ENCODE measurements around the gene GDF2.

GDF2 gene

DNA sequence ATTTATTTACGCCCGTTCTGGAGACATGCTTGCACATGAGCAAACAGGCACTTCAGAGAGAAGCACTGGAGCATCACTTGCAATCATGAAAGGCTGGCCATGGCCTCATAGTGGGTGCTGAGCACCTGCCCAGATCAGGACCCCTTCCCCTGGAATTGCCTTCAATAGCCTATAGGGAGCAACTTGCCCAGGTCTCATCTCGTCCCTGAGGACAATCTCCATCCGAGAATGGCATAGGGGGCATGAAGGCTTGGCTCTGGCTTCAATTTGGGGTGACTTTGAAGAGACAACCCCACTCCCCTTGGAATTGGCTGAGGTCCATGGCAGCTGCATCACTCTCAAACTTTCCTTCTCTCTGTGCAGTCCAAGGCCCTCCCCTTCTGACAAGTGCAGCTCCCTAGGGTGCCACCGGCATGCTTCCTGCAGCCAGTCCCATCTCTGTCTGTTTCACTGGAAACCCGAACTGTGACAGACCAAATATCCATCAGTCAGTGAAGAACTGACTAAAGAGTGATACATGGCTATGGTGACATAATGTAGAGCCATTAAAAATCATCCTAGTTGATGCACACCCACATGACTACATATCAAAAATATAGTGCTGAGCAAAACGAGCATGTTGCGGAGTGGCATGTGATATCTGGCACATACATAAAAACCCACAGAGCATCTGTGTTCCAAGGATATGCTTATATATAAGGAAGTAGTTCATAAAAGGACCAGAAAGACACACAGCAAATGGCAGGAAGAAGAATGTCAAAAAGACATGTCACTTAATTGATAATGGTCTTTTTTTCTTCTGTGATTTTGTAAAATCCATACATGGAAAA is 12.4 kb downstream of the GDF2 start:
- no peak for DNase-seq

DNA sequence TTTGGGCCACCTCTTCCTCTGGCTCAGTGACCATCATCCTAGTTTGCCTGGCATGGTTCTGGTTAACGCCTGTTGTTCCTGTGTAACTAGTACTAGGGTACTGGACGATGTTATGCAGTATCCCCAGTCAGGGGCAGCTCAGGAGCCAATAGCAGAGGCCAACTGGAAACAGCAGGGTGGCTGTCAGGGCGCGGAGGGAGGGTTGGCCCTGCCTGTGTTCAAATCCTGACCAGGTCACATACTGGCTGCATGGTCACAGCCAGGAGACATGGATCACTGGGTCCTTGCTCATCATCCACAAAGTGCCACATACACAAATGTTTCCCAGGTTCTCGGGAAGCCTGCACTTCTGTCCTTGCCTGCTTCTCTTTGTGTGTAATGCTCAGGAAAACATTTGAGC is 13.7 kb downstream of the GDF2 start:
- DNase-seq, result no peak

DNA sequence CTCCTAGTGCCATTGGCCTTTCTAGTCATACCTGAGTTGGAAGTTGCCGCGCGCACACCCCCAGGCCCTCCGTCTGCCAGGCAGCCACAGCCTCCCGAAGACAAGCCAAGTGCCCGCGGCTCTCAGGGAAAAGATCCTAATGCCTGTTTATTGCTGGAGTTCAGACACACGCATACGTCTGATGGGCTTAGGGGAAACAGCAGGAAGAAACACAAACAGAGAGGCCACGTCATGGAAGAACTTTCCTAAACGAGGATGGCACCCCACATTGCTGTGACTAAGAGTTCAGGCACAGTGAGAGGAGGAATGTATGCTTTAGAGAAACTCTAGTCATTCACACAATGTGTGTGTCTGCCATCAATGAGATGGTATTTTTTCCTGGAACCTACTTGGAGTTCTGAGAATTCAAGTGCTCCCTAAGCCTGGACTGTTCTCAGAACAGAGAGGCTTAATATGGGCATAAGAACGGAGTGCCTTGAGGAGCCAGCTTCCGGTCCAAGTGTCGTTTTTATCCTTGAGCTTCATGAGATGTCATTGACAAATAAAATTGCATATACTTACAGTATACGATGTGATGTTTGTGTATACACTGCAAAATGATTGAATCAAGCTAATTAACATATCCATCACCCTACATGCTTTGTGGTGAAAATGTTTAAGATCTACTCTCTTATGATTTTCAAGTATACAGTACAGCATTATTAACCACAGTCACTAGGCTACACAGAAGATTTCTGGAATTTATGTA is 14.3 kb downstream of the GDF2 start:
- no peak for DNase-seq

DNA sequence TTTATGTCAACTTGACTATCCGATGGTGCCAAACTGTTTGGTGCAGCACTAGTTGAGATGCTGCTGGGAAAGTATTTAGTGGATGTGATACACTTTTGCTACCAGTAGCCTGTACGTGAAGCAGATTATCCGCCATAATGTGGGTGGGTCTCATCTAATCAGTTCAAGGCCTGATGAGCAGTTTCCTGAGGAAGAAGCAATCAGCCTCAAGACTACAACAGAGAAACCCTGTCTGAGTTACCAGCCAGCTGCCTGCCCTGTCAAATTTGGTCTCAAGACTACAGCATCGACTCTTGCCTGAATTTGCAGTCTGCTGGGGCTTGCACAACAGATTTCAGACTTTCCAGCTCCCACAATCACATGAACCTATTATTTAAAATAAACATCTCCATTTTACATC is 15.1 kb downstream of the GDF2 start:
- DNase-seq, result no peak

DNA sequence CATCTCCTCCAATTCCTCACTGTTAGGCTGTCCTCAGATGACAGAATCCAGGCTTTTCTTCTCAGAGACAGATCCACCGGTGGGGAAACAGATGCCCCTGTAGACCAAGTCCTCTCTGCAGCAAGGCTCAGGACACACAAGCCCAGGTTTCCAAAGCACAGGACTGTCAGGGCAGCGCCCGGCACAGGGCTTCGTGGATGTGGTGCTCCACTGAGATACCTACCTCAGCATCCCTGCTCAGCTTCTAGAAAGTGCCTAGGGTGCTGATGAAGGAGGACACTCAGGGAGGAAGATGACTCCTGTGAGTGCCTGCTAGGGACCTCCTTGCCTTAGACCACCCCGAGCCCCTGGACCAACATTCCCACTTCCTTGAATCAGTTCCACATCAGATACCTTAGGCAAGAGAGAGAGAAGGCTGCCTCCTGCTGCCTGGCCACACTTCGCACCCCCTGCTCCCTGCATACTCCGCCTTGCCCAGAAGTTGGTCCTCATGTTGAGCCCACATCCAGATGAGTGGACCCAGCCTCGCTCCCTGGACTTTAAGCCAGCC is 17.0 kb downstream of the GDF2 start:
- no peak for DNase-seq

DNA sequence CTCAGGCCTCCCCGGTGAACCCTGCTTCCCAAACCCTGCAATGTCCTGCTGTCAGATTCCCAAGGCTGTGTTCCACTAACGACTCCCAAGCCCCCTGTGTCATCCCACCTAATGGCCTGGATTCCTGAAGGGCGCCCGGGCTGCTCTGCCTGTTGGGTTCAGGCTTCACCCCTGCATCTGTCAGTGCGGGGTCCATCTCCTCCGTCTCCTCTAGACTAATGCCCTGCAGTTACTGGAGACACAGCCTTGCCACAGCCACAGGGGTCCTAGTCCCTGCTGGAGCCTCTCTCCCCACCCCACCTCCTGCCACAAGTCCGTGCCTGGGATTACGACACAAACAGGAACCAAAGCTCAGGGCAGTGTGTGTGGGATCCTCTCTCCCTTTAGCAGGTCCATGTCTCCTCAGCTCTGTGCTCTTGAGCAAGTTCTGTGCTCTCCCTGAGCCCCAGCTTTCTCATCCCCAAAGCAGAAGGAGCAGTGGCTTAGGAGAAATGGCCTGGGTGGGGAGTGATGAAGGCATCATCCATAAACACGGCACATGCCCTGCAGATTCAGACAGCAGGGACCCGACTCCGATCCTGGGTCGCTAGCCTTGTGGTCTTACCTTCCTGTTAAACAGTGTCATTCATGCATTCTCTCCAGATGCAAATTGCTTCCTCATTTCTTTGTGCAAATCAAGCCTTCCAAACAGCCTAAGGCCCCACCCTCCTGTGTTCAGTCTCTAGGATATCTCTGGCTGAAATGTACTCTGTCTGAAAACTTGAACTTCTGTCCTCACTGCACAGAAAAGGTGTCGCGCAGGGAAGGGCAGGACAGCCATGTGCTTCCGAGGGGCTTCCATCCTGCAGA is 17.7 kb downstream of the GDF2 start:
- DNase-seq, result peak; percentile 57 to 63

DNA sequence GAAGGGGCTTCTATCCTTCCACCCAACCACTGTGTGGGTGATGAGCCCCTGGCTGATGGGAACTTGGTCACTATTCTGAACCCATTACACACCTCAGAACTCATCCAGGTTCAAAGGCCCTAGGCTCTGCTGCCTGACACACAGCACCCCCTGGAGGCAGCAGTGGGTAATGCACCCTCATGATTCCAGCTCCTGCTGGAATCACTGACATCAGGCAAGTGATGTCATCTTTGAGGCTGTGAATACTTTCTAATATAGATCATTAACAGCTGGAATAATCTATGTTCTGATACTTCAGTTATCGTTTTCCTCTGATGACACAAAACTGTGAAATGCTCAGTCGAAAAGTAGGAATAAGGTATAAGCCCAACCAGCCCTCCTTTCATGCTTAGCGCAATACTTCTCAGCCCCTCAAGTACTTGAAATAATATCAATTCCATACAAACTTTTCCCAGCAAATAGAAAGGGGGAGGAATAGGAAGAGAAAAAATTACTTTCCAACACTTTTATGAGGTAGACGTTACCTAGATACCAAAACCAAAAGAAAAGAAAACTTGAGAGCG is 18.4 kb downstream of the GDF2 start:
- peak; percentile 42 to 61 for DNase-seq

DNA sequence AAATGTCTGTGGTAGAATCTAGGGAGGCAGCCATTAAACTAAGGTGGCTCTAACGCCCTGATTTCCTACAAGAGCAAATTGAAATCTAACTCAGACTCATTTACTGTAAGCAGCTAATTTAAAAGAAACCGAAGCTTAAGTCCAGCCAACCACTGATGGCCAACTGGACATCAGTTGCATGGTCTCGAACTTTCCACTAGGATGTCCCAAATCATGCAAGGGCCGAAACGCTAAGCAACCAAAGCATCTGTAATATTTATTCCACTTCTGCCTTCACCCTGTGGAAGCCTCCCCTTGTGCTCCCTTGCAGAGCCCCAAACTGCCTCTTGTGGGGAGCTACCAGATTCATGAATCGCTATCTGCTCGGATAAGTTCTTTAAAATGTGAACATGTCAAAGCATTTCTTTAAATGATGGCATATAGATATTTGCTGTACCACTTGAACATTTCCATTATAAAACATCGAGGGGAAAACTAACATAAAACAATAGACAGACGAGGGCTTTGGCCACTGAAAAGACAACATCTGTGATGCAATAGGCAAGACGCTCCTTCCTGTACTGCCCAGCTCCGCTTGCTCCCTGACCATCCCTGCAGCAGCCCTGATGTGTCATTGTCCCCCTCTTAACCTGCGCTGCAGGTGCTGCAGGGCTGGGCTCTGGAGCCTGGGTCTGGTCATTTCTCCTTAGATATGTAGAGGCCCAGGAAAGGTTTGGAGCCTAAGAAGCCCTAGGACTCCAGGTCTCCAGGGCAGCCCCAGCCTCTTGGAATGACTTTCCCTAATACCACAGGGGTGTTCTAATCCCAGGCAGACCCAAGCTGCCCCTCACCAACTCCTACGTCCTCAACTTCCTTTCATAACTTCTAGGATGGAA is 23.0 kb downstream of the GDF2 start:
- no peak for DNase-seq

DNA sequence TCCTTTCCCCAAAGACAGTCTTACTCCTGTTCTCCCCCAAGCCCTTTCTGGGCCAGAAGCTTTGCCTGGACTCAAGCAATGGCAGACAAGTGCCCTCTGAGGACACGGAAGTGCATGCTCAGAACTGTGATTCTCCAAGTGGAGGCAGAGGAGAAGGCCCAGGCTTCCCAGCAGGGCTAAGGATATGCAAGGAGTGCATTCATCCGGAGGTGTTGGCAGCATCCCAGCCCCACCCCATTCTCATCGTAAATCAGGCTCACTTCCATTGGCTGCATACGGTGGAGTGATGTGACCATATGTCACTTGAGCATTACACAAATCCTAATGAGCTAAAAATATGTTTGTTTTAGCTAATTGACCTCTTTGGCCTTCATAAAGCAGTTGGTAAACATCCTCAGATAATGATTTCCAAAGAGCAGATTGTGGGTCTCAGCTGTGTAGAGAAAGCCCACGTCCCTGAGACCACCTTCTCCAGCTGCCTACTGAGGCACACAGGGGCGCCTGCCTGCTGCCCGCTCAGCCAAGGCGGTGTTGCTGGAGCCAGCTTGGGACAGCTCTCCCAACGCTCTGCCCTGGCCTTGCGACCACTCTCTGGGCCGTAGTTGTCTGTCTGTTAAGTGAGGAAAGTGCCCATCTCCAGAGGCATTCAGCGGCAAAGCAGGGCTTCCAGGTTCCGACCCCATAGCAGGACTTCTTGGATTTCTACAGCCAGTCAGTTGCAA is 24.5 kb downstream of the GDF2 start:
- DNase-seq, result no peak

DNA sequence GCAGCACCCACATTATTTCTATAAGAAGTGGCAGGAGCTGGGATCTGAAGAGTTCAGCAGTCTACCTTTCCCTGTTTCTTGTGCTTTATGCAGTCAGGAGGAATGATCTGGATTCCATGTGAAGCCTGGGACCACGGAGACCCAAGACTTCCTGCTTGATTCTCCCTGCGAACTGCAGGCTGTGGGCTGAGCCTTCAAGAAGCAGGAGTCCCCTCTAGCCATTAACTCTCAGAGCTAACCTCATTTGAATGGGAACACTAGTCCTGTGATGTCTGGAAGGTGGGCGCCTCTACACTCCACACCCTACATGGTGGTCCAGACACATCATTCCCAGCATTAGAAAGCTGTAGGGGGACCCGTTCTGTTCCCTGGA is 25.0 kb downstream of the GDF2 start:
- DNase-seq, result no peak

DNA sequence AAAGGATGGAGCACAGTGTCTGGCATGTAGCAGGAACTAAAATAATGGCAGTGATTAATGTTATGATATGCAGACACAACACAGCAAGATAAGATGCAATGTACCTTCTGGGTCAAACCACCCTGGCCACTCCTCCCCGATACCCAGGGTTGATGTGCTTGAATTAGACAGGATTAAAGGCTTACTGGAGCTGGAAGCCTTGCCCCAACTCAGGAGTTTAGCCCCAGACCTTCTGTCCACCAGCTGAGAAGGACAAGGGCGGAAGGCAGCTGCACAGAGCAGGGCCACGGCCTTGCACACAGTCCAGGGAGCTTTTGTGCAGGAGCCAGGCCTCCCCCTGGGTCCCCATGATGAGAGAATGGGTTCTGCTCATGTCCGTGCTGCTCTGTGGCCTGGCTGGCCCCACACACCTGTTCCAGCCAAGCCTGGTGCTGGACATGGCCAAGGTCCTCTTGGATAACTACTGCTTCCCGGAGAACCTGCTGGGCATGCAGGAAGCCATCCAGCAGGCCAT is 25.9 kb downstream of the GDF2 start, which contains the start of gene RBP3:
Gene RBP3, plus strand, starts transcription at position 226 of the 514 bp plus-strand sequence. Its CDS starts 122 bp downstream, at position 348.
- DNase-seq, result no peak

DNA sequence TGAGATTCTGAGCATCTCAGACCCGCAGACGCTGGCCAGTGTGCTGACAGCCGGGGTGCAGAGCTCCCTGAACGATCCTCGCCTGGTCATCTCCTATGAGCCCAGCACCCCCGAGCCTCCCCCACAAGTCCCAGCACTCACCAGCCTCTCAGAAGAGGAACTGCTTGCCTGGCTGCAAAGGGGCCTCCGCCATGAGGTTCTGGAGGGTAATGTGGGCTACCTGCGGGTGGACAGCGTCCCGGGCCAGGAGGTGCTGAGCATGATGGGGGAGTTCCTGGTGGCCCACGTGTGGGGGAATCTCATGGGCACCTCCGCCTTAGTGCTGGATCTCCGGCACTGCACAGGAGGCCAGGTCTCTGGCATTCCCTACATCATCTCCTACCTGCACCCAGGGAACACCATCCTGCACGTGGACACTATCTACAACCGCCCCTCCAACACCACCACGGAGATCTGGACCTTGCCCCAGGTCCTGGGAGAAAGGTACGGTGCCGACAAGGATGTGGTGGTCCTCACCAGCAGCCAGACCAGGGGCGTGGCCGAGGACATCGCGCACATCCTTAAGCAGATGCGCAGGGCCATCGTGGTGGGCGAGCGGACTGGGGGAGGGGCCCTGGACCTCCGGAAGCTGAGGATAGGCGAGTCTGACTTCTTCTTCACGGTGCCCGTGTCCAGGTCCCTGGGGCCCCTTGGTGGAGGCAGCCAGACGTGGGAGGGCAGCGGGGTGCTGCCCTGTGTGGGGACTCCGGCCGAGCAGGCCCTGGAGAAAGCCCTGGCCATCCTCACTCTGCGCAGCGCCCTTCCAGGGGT is 26.6 kb downstream of the GDF2 start:
- DNase-seq, result no peak

DNA sequence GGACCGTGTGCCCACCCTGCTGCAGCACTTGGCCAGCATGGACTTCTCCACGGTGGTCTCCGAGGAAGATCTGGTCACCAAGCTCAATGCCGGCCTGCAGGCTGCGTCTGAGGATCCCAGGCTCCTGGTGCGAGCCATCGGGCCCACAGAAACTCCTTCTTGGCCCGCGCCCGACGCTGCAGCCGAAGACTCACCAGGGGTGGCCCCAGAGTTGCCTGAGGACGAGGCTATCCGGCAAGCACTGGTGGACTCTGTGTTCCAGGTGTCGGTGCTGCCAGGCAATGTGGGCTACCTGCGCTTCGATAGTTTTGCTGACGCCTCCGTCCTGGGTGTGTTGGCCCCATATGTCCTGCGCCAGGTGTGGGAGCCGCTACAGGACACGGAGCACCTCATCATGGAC is 27.3 kb downstream of the GDF2 start:
- DNase-seq, result no peak

DNA sequence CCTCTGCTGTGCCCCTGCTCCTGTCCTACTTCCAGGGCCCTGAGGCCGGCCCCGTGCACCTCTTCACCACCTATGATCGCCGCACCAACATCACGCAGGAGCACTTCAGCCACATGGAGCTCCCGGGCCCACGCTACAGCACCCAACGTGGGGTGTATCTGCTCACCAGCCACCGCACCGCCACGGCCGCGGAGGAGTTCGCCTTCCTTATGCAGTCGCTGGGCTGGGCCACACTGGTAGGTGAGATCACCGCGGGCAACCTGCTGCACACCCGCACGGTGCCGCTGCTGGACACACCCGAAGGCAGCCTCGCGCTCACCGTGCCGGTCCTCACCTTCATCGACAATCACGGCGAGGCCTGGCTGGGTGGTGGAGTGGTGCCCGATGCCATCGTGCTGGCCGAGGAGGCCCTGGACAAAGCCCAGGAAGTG is 27.7 kb downstream of the GDF2 start:
- no peak for DNase-seq

DNA sequence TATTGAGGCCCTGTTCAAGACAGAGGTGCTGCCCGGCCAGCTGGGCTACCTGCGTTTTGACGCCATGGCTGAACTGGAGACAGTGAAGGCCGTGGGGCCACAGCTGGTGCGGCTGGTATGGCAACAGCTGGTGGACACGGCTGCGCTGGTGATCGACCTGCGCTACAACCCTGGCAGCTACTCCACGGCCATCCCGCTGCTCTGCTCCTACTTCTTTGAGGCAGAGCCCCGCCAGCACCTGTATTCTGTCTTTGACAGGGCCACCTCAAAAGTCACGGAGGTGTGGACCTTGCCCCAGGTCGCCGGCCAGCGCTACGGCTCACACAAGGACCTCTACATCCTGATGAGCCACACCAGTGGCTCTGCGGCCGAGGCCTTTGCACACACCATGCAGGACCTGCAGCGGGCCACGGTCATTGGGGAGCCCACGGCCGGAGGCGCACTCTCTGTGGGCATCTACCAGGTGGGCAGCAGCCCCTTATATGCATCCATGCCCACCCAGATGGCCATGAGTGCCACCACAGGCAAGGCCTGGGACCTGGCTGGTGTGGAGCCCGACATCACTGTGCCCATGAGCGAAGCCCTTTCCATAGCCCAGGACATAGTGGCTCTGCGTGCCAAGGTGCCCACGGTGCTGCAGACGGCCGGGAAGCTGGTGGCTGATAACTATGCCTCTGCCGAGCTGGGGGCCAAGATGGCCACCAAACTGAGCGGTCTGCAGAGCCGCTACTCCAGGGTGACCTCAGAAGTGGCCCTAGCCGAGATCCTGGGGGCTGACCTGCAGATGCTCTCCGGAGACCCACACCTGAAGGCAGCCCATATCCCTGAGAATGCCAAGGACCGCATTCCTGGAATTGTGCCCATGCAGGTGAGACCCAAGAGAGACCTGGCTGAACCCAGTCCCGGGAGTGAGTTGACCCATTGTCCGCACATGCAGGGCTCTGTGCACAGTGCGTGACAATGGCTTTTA is 28.7 kb downstream of the GDF2 start:
- no peak for DNase-seq

DNA sequence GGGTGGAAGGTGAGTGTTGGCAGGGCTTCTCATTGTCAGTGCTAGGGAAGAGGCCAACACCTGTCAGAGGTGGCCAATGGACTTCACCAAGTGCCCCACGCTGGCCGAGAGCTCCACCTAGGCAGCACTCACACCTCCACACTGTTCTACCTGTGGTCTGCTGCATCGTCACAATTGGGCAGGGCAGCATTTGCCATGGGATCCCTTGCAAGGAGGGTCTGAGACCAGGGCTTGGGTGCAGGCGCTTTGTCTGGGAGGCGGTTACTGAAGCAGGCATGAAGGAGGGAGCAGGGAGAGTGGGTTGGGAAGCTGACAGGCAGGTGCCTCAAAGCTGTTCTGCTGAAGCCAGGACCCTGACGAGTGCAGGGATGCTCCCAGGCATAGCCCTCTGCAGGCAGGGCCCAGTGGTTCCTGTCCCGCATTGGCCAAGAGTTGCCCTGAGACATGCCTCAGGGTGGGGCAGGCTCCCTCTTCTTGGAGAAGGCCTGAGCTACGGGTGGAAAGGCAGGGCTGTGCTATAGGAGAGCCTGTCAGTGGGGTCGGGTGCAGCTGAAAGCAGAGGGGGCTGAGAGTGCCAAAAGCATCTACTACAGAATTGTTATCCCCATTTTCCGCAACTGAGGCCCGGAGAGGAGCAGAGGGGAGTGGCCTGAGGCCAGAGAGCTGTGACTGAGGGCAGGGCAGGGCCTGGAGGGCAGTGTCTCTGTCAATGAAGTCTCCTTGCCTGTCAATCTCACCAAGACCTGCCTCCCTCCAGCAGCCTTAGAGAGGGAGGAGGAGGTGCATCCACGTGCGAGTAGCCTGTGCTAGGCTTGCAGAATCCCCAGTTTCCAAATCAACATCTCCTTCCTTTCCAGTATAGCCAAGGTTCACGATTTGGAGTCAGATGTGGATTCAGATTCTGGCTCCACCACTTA is 29.9 kb downstream of the GDF2 start:
- DNase-seq, result no peak

DNA sequence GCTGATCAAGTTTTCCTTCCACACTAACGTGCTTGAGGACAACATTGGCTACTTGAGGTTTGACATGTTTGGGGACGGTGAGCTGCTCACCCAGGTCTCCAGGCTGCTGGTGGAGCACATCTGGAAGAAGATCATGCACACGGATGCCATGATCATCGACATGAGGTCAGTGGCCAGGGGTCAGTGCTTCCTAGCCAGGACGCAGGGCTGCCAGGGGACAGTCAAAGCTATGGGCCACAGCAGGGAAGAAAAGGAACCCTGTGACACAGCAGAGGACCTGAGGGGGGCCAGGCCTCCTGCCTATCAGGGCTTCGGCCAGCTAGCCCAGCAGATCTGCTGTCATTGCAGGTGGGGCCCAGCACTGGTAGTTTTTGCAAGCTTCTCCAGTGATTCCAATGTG is 31.1 kb downstream of the GDF2 start:
- DNase-seq, result no peak

Measured in Kasumi-1 (cell line).